Measurements from ENCODE around the gene ZRSR2.

Gene ZRSR2

DNA sequence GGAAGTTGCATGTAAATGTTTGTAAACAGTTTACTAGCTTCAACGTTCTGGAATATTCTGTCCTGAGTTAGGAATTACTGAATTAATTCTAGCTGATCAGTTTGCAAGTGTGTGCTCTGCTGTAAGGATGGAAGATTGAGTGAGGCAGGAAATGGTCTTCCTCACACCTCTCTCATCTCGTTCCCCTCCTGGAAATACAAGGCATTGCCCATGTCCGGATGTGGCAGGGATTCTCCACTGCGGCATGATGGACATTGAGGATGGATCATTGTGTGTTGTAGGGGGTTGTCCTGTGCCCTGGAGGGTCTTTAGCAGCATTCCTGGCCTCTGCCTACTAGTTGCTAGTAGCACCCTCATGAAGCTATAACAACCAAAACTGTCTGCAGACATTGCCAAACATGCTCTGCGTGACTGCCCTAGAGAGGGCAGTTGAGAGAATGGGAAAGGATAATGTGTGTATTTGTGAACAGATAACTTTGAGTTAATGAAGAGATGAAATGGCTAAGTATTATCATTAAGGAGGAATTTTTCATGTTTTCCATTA is 39.6 kb upstream of the ZRSR2 start:
- Histone ChIP-seq H3K9me3 (ENCODE audit: insufficient read depth, low read depth, low read length) (no peaks in the 10 kb centered on the region), H3K9me2 (replicated peaks; ENCODE audit: low read depth, low read length) (no peaks in the 10 kb centered on the region), H3K79me2 (ENCODE audit: insufficient read depth, low read length) (peaks cover 28% of the 10 kb centered on the region; the same call in 1 of the 2 replicates), H3K4me2 (ENCODE audit: low read depth, low read length, poor library complexity, severe bottlenecking) (peak overlapping the region; percentile 87), H3K27me3 (ENCODE audit: insufficient read depth, low read length, poor library complexity, severe bottlenecking) (no peaks in the 10 kb centered on the region), H3K4me1 (ENCODE audit: insufficient read depth, low read length, poor library complexity, severe bottlenecking) (peaks cover 68% of the 10 kb centered on the region), H4K20me1 (ENCODE audit: insufficient read depth, low read length, poor library complexity, severe bottlenecking) (no peaks in the 10 kb centered on the region), H3K36me3 (ENCODE audit: insufficient read depth, low read length) (no peaks in the 10 kb centered on the region), H3K9ac (ENCODE audit: low read depth, low read length, poor library complexity, severe bottlenecking) (peak overlapping the region; percentile 69), H2AFZ (ENCODE audit: low read length) (no peak overlapping the region), H3F3A (ENCODE audit: low read depth) (peaks cover 7% of the 10 kb centered on the region), H3K4me3 (ENCODE audit: low read length, poor library complexity, severe bottlenecking) (peak overlapping the region; percentile 62)
- TF ChIP-seq, protein P1, sequence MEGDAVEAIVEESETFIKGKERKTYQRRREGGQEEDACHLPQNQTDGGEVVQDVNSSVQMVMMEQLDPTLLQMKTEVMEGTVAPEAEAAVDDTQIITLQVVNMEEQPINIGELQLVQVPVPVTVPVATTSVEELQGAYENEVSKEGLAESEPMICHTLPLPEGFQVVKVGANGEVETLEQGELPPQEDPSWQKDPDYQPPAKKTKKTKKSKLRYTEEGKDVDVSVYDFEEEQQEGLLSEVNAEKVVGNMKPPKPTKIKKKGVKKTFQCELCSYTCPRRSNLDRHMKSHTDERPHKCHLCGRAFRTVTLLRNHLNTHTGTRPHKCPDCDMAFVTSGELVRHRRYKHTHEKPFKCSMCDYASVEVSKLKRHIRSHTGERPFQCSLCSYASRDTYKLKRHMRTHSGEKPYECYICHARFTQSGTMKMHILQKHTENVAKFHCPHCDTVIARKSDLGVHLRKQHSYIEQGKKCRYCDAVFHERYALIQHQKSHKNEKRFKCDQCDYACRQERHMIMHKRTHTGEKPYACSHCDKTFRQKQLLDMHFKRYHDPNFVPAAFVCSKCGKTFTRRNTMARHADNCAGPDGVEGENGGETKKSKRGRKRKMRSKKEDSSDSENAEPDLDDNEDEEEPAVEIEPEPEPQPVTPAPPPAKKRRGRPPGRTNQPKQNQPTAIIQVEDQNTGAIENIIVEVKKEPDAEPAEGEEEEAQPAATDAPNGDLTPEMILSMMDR (conservative IDR thresholded peaks at IDR 0.05; ENCODE audit: low read length) = no peak
- TF ChIP-seq EZH2phosphoT487 (IDR thresholded peaks at IDR 0.05; ENCODE audit: borderline replicate concordance) = no peak

DNA sequence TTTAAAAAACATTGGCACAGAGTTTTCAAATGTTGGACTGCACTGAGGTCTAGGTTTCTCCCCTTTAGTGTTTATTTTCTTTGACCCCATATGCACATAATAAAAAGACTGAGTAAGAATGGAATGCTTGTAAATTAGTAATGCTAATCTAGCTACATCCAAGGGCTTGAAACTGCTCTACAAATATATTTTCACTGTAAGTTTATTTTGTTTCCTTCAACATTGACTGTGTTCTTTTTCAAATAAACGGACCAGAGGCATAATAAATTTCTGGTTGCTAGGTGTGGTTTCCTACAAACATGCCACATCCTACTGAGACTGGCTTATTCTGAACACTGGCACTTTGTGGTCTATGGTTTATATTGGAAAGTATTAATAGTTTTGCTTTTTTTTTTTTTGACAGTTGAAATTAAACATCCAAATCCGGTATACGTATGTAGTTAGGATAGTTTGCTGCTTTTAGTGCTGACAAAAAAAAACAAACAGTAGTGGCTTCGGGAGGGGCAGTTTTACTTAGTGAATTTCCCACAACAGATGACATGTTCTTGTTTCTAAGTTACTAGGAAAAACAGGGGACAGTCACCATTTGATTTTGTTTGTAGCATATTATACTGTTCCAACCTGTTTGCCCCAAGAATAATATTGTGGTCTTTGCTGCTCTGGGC is 39.0 kb upstream of the ZRSR2 start:
- Histone ChIP-seq H3K79me2 (ENCODE audit: insufficient read depth, low read length) (peaks cover 33% of the 10 kb centered on the region; the same call in 1 of the 2 replicates), H2AFZ (ENCODE audit: low read length) (no peak overlapping the region), H3K9me2 (replicated peaks; ENCODE audit: low read depth, low read length) (no peaks in the 10 kb centered on the region), H3K4me1 (ENCODE audit: insufficient read depth, low read length, poor library complexity, severe bottlenecking) (peaks cover 68% of the 10 kb centered on the region), H3K9me3 (ENCODE audit: insufficient read depth, low read depth, low read length) (no peaks in the 10 kb centered on the region), H3K4me2 (ENCODE audit: low read depth, low read length, poor library complexity, severe bottlenecking) (peak overlapping the region; percentile 87), H3K36me3 (ENCODE audit: insufficient read depth, low read length) (no peaks in the 10 kb centered on the region), H3K4me3 (ENCODE audit: low read length, poor library complexity, severe bottlenecking) (peak overlapping the region; percentile 69), H4K20me1 (ENCODE audit: insufficient read depth, low read length, poor library complexity, severe bottlenecking) (no peaks in the 10 kb centered on the region), H3F3A (ENCODE audit: low read depth) (peaks cover 7% of the 10 kb centered on the region), H3K27me3 (ENCODE audit: insufficient read depth, low read length, poor library complexity, severe bottlenecking) (no peaks in the 10 kb centered on the region), H3K9ac (ENCODE audit: low read depth, low read length, poor library complexity, severe bottlenecking) (peak overlapping the region; percentile 83)
- TF ChIP-seq, protein P1 (conservative IDR thresholded peaks at IDR 0.05; ENCODE audit: low read length) = no peak
- no peak for TF ChIP-seq EZH2phosphoT487 (IDR thresholded peaks at IDR 0.05; ENCODE audit: borderline replicate concordance)

DNA sequence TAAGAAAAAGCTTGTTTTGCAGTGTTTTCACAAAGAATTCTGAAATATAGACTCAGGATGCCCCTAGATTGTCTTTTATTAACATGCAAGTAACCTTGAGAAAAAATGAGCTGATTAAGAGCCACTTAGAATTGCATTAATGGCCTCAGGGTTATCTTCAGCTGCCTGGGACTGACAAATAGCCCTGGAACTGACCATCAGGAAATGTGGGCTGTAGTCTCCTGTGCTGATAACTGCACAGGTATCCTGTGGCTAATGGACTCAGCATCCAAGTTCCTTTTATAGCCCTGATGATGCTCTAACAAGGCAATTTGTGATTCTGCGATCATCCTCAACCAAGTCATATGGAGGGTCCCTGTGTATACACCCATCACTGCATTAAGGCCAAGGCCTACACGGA is 35.2 kb upstream of the ZRSR2 start:
- no peak overlapping the region for H2AFZ ChIP-seq (ENCODE audit: low read length)
- no peaks in the 10 kb centered on the region for H4K20me1 ChIP-seq (ENCODE audit: insufficient read depth, low read length, poor library complexity, severe bottlenecking)
- TF ChIP-seq, protein P1 (conservative IDR thresholded peaks at IDR 0.05; ENCODE audit: low read length) = no peak
- no peak for TF ChIP-seq EZH2phosphoT487 (IDR thresholded peaks at IDR 0.05; ENCODE audit: borderline replicate concordance)
- no peaks in the 10 kb centered on the region for H3K9me3 ChIP-seq (ENCODE audit: insufficient read depth, low read depth, low read length)
- peaks cover 29% of the 10 kb centered on the region; the same call in 1 of the 2 replicates for H3K79me2 ChIP-seq (ENCODE audit: insufficient read depth, low read length)
- peaks cover 7% of the 10 kb centered on the region for H3F3A ChIP-seq (ENCODE audit: low read depth)
- H3K4me3 ChIP-seq (ENCODE audit: low read length, poor library complexity, severe bottlenecking) = peak overlapping the region; percentile 24
- H3K9ac ChIP-seq (ENCODE audit: low read depth, low read length, poor library complexity, severe bottlenecking) = peak overlapping the region; percentile 3
- no peaks in the 10 kb centered on the region for H3K36me3 ChIP-seq (ENCODE audit: insufficient read depth, low read length)
- H3K4me1 ChIP-seq (ENCODE audit: insufficient read depth, low read length, poor library complexity, severe bottlenecking) = peaks cover 47% of the 10 kb centered on the region
- H3K27me3 ChIP-seq (ENCODE audit: insufficient read depth, low read length, poor library complexity, severe bottlenecking) = no peaks in the 10 kb centered on the region
- no peaks in the 10 kb centered on the region for H3K9me2 ChIP-seq (replicated peaks; ENCODE audit: low read depth, low read length)
- H3K4me2 ChIP-seq (ENCODE audit: low read depth, low read length, poor library complexity, severe bottlenecking) = peak overlapping the region; percentile 87

Measured in Loucy (cell line).